22Rv1 (cell line): ENCODE data around the gene SEPSECS.

Experiments
- ZFX ChIP-seq: fragments of 450-650 bp; IDR thresholded peaks from 2 replicates; pipeline ENCODE4 v1.6.1; 2017; ENCODE audit warnings: antibody characterized with exemption, borderline replicate concordance
- TF ChIP-seq, protein P1 (sequence below): fragments of 450-650 bp; IDR thresholded peaks from 2 replicates; pipeline ENCODE4 v1.5.1; 2017; ENCODE audit warnings: mild to moderate bottlenecking

DNA sequence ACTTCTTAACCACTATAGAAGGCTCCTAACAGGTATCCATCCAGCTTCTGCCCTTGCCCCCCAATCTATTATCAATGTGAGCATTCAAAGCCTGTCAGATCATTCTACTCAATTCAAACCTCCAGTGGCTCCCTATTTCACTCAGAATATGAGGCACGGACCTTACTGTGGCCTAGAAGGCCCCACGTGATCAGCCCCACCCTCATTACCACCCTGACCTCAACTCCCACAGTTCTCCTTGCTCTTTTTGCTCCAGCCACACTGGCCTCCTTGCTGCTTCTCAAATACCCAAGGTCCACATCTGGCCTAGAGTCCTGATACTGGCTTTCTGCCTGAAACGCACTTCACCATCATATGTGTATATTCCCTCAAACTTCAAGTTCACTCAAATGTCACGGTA, 18.7 kb downstream of the SEPSECS start:
- TF ChIP-seq, protein P1, sequence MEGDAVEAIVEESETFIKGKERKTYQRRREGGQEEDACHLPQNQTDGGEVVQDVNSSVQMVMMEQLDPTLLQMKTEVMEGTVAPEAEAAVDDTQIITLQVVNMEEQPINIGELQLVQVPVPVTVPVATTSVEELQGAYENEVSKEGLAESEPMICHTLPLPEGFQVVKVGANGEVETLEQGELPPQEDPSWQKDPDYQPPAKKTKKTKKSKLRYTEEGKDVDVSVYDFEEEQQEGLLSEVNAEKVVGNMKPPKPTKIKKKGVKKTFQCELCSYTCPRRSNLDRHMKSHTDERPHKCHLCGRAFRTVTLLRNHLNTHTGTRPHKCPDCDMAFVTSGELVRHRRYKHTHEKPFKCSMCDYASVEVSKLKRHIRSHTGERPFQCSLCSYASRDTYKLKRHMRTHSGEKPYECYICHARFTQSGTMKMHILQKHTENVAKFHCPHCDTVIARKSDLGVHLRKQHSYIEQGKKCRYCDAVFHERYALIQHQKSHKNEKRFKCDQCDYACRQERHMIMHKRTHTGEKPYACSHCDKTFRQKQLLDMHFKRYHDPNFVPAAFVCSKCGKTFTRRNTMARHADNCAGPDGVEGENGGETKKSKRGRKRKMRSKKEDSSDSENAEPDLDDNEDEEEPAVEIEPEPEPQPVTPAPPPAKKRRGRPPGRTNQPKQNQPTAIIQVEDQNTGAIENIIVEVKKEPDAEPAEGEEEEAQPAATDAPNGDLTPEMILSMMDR, result no peak
- TF ChIP-seq ZFX, result no peak
